Measurements from ENCODE around the gene SYNPO. TPM values are rescaled to one million over a fixed set of nuclear protein-coding genes. Genes with fewer than 3 reads are reported as not detected.

Gene SYNPO
- polyA plus RNA-seq, 1 donor (not counting 4 experiments of a cell fraction or from before 2014, with no cell fraction given) = 6.0 TPM

DNA sequence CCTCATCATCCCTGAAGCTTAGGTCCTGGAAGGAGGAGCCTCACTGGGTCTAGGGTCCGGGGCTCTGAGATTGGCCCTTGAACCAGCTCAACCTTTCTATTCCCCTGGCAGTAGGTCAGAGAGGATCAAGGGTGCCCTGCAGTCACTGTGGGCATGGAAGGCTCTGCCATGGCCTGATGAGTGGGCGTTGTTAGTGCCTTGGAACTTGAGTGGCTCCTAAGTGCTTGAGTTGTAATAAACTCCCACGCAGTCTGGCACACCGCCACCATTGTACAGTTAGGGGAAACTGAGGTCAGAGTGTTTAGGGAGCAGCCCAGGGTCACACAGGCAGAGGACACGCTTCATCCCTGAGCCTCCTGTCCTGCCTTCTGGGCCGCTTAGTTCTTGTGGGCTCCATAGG lies 10.4 kb upstream of the SYNPO start:
- dilution Hi-C loops (cut with MboI; ENCODE audit: extremely low pct_ligation_motif_present, low sequenced_read_pairs) = no loop called here
- DNase-seq (ENCODE audit: low read depth, low spot score) (no peak), FAIRE-seq (no peak)
- H3K4me3 ChIP-seq (ENCODE audit: control insufficient read depth in 2 of 3, extremely low read depth in 1 of 3, insufficient read depth in 2 of 3, low read depth in 1 of 3, low read length in 3 of 3) = no peak overlapping the region
- H2AFZ ChIP-seq (ENCODE audit: control insufficient read depth, low read length) = no peak overlapping the region
- no peaks in the 10 kb centered on the region for H3K9me1 ChIP-seq (ENCODE audit: control insufficient read depth, extremely low read depth, insufficient read depth, low read length)
- H3K36me3 ChIP-seq (ENCODE audit: control insufficient read depth in 2 of 2, extremely low read depth in 1 of 2, insufficient read depth in 2 of 2, low read length in 2 of 2) = no peaks in the 10 kb centered on the region
- no peaks in the 10 kb centered on the region for H4K20me1 ChIP-seq (ENCODE audit: control insufficient read depth, extremely low read depth, insufficient read depth, low read length)
- TF ChIP-seq, protein P1, sequence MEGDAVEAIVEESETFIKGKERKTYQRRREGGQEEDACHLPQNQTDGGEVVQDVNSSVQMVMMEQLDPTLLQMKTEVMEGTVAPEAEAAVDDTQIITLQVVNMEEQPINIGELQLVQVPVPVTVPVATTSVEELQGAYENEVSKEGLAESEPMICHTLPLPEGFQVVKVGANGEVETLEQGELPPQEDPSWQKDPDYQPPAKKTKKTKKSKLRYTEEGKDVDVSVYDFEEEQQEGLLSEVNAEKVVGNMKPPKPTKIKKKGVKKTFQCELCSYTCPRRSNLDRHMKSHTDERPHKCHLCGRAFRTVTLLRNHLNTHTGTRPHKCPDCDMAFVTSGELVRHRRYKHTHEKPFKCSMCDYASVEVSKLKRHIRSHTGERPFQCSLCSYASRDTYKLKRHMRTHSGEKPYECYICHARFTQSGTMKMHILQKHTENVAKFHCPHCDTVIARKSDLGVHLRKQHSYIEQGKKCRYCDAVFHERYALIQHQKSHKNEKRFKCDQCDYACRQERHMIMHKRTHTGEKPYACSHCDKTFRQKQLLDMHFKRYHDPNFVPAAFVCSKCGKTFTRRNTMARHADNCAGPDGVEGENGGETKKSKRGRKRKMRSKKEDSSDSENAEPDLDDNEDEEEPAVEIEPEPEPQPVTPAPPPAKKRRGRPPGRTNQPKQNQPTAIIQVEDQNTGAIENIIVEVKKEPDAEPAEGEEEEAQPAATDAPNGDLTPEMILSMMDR (optimal IDR thresholded peaks at IDR 0.05 in 1 of 3, IDR thresholded peaks at IDR 0.05 in 1 of 3, conservative IDR thresholded peaks at IDR 0.05 in 1 of 3; ENCODE audit: extremely low read depth in 1 of 3, insufficient read depth in 2 of 3, low read length in 3 of 3) = no peak
- TF ChIP-seq EZH2 (IDR thresholded peaks at IDR 0.05; ENCODE audit: low read length) = no peak
- H3K27ac ChIP-seq (ENCODE audit: control insufficient read depth, insufficient read depth, low read length) = no peak overlapping the region
- H3K4me2 ChIP-seq (ENCODE audit: control insufficient read depth, extremely low read depth, insufficient read depth, low read depth, low read length) = no peak overlapping the region
- H3K9me3 ChIP-seq (ENCODE audit: control insufficient read depth, low read depth, low read length) = no peaks in the 10 kb centered on the region
- no peaks in the 10 kb centered on the region for H3K79me2 ChIP-seq (ENCODE audit: control insufficient read depth, insufficient read depth, low read length)
- no peak overlapping the region for H3K9ac ChIP-seq (ENCODE audit: control insufficient read depth, extremely low read depth, insufficient read depth, low read length)
- peaks cover 30% of the 10 kb centered on the region for H3K4me1 ChIP-seq (ENCODE audit: control insufficient read depth, extremely low read depth, insufficient read depth, low read length)
- no peaks in the 10 kb centered on the region for H3K27me3 ChIP-seq (ENCODE audit: control insufficient read depth, extremely low read depth, insufficient read depth, low read length)

DNA sequence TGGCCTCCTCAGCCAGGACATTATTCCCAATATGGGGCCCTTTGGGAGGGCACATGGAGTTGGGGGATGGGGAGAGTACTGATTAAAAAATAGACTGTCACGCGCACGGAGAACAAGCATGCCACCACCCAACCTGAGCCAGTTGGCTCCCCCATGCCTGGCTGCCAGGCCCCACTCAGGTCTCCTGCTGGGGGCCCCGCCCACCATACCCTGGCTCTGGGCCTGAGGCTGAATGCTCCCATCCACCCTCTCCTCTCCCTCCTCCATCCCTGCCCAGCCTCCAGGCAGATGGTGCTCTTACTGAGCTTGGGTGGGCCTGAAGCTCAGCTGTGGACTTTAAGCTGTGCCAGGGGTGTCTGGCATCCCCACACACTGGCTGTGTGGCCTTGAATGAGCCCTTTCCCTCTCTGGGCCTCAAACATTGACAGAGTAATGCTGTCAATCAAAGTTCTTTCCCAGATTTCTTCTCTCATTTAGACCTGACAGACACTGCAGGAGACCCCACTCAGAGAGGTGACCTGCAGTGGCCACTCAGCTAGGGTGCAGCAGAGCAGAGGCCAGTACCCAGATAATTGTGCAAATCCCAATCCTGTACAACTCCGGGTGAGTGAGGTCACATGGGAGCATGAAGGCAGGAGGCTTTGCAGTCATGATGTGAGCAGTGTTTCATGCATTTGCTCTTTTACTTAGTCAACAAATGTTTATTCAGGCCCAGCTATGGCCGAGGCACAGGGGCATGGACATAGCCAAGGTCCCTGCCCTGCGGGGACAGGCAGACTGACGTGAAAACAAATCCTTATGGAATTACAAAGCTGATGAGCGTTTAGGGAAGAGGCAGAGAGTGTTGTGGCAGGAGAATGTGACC lies 9.8 kb upstream of the SYNPO start:
- TF ChIP-seq EZH2 (IDR thresholded peaks at IDR 0.05; ENCODE audit: low read length) = no peak
- TF ChIP-seq, protein P1 (optimal IDR thresholded peaks at IDR 0.05 in 1 of 3, IDR thresholded peaks at IDR 0.05 in 1 of 3, conservative IDR thresholded peaks at IDR 0.05 in 1 of 3; ENCODE audit: extremely low read depth in 1 of 3, insufficient read depth in 2 of 3, low read length in 3 of 3) = no peak
- Histone ChIP-seq H3K27ac (ENCODE audit: control insufficient read depth, insufficient read depth, low read length) (no peak overlapping the region), H3K36me3 (ENCODE audit: control insufficient read depth in 2 of 2, extremely low read depth in 1 of 2, insufficient read depth in 2 of 2, low read length in 2 of 2) (no peaks in the 10 kb centered on the region), H3K4me2 (ENCODE audit: control insufficient read depth, extremely low read depth, insufficient read depth, low read depth, low read length) (no peak overlapping the region), H3K4me3 (ENCODE audit: control insufficient read depth in 2 of 3, extremely low read depth in 1 of 3, insufficient read depth in 2 of 3, low read depth in 1 of 3, low read length in 3 of 3) (no peak overlapping the region), H3K9me3 (ENCODE audit: control insufficient read depth, low read depth, low read length) (no peaks in the 10 kb centered on the region), H3K9me1 (ENCODE audit: control insufficient read depth, extremely low read depth, insufficient read depth, low read length) (no peaks in the 10 kb centered on the region), H3K27me3 (ENCODE audit: control insufficient read depth, extremely low read depth, insufficient read depth, low read length) (no peaks in the 10 kb centered on the region), H3K4me1 (ENCODE audit: control insufficient read depth, extremely low read depth, insufficient read depth, low read length) (peaks cover 37% of the 10 kb centered on the region), H3K79me2 (ENCODE audit: control insufficient read depth, insufficient read depth, low read length) (no peaks in the 10 kb centered on the region), H3K9ac (ENCODE audit: control insufficient read depth, extremely low read depth, insufficient read depth, low read length) (no peak overlapping the region), H4K20me1 (ENCODE audit: control insufficient read depth, extremely low read depth, insufficient read depth, low read length) (no peaks in the 10 kb centered on the region), H2AFZ (ENCODE audit: control insufficient read depth, low read length) (no peak overlapping the region)
- FAIRE-seq = no peak
- dilution Hi-C loops (cut with MboI; ENCODE audit: extremely low pct_ligation_motif_present, low sequenced_read_pairs) = no loop called here
- no peak for DNase-seq (ENCODE audit: low read depth, low spot score)
